Memory B cell (primary cell): ENCODE measurements around the gene SCN8A.

Experiments
- ATAC-seq: fragments of 150-1000 bp; cut with Tn5 transposase; 2 replicates; pipeline ENCODE4 v1.10.0; 2021; ENCODE audit warnings: low read depth, mild to moderate bottlenecking, moderate library complexity
- DNase-seq, 2 donors: peaks; one replicate each; pipeline ENCODE4 v3.0.0; 2022; ENCODE audit warnings: low spot score in 2 of 2
- H3K27ac Mint-ChIP-seq: one replicate; pipeline ENCODE4 v1.8.0; 2022; ENCODE audit warnings: mild to moderate bottlenecking, moderate library complexity, mixed read lengths
- H3K27me3 Mint-ChIP-seq: one replicate; pipeline ENCODE4 v1.8.0; 2022; ENCODE audit warnings: mixed read lengths
- H3K36me3 Mint-ChIP-seq: one replicate; pipeline ENCODE4 v1.8.0; 2022; ENCODE audit warnings: mild to moderate bottlenecking, mixed read lengths
- H3K4me1 Mint-ChIP-seq: one replicate; pipeline ENCODE4 v1.8.0; 2022; ENCODE audit warnings: mixed read lengths
- H3K4me3 Mint-ChIP-seq: one replicate; pipeline ENCODE4 v1.8.0; 2022; ENCODE audit warnings: mild to moderate bottlenecking, moderate library complexity, mixed read lengths
- H3K9me3 Mint-ChIP-seq: one replicate; pipeline ENCODE4 v1.8.0; 2022; ENCODE audit warnings: mixed read lengths

SCN8A gene

GRCh38 chr12:51692016-51692415 is 101.0 kb downstream of the SCN8A start:
- no peak for DNase-seq

DNA sequence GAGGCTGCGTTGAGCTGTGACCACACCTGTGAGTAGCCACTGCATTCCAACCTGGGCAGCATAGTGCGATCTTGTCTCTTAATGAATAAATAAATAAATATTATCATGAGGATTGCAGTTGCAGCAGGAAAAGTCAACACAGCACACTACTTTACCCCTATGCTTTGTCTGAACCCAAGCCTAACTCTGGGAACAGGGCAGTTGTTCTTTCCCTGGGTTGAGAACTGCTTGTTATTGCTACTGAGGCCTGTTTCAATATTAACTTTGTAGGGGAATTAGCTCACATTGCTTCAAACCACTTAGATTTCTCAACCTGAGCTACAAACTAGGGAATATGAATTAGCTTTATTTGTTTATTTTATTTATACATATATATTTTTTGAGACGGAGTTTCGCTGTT is 102.5 kb downstream of the SCN8A start:
- Mint-ChIP-seq H3K27me3 (peaks cover 6% of the 10 kb centered on the region), H3K9me3 (no peaks in the 10 kb centered on the region), H3K4me1 (no peaks in the 10 kb centered on the region), H3K36me3 (no peaks in the 10 kb centered on the region), H3K27ac (no peak overlapping the region), H3K4me3 (no peak overlapping the region)
- DNase-seq: no peak
- ATAC-seq: no peak

More at GRCh38 chr12:51692016-51692415, 101.0 kb downstream of the SCN8A start:
- no peak for ATAC-seq
- Mint-ChIP-seq H3K9me3 (no peaks in the 10 kb centered on the region), H3K27me3 (peaks cover 8% of the 10 kb centered on the region), H3K36me3 (no peaks in the 10 kb centered on the region), H3K27ac (no peak overlapping the region), H3K4me1 (no peaks in the 10 kb centered on the region), H3K4me3 (no peak overlapping the region)

DNA sequence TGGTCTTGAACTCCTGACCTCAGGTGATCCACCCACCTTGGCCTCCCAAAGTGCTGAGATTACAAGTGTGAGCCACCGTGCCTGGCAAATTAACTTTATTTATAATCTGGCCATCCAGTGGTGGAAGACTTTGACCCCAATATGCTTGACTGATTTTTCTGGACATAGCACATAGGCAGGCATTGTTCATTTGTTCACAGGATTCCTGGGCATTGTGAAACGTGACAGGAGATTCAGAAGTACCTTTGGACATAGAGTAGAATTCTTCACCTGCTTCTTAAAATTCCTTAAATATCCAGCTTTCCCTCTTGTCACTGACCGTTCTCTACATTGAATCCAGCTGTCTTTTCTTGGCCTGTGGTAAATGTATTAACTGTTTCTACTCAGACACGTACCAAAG is 103.1 kb downstream of the SCN8A start:
- Mint-ChIP-seq H3K27me3 (peaks cover 9% of the 10 kb centered on the region), H3K27ac (no peak overlapping the region), H3K9me3 (no peaks in the 10 kb centered on the region), H3K4me1 (no peaks in the 10 kb centered on the region), H3K4me3 (no peak overlapping the region), H3K36me3 (peaks cover 2% of the 10 kb centered on the region)
- ATAC-seq (no peak), DNase-seq (no peak)

DNA sequence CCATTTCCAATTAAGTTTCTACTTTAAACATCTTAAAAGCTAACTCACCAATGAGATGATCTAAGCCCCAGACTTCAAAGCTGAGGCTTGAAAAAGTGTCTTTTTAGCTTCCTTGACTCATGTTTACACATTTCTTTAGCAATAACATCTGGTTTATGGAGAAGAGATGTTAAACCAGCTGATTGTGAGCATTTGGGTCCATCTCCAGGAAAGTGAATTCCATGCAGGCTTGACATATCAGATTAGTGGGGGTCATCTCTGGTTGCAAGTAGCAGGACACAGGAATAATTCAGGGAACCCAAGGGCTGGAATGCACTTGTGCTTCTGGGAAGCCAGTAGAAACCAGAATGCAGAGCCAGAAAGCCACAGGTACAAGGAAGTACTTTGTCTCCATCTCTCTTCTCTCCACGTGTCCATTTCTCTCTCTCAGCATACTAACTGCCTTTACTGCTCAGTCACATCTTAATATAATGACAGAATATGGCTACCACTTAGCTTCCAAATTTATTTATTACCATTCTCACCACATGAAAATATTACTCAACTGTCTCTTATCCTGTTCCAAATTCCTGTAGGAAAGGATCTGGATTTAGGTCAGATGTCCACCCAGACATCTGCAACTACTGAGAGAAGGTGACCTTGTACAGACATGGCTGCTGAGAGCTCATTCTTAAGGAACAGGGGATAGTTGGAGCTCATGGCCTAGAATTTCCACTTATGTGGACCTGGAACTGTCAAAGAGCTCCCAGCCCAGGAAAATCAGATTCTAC is 104.4 kb downstream of the SCN8A start:
- DNase-seq (no peak), ATAC-seq (no peak)
- H3K27me3 Mint-ChIP-seq: peaks cover 10% of the 10 kb centered on the region
- H3K4me3 Mint-ChIP-seq: no peak overlapping the region
- H3K27ac Mint-ChIP-seq: no peak overlapping the region
- no peaks in the 10 kb centered on the region for H3K4me1 Mint-ChIP-seq
- no peaks in the 10 kb centered on the region for H3K9me3 Mint-ChIP-seq
- peaks cover 2% of the 10 kb centered on the region for H3K36me3 Mint-ChIP-seq

GRCh38 chr12:51699219-51699618 is 108.2 kb downstream of the SCN8A start:
- Mint-ChIP-seq H3K27ac (no peak overlapping the region), H3K9me3 (no peaks in the 10 kb centered on the region), H3K4me3 (no peak overlapping the region), H3K27me3 (peaks cover 9% of the 10 kb centered on the region), H3K36me3 (peaks cover 2% of the 10 kb centered on the region), H3K4me1 (no peaks in the 10 kb centered on the region)
- no peak for ATAC-seq
- DNase-seq: no peak

DNA sequence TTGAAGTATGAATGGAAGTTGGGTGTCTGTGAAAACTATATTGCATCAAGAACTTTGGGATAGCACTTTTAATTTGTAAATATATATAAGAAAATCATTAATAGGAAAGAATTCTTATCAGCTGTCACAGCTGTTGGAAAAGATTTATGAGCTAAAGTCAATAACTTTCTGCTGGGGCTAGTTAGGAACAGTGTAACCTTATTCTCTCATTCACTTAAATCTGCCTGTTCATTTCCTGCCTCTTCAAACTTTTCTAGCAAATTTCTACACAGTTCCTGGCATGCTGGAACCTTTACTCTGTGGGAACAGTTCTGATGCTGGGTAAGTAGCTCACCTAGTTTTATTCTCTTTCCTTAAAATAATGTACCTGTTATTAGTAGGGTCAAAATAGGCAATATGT is 109.9 kb downstream of the SCN8A start:
- no peak overlapping the region for H3K27ac Mint-ChIP-seq
- peaks cover 2% of the 10 kb centered on the region for H3K36me3 Mint-ChIP-seq
- no peak for DNase-seq
- H3K4me3 Mint-ChIP-seq: no peak overlapping the region
- no peaks in the 10 kb centered on the region for H3K9me3 Mint-ChIP-seq
- H3K27me3 Mint-ChIP-seq: peaks cover 4% of the 10 kb centered on the region
- H3K4me1 Mint-ChIP-seq: no peaks in the 10 kb centered on the region
- no peak for ATAC-seq

DNA sequence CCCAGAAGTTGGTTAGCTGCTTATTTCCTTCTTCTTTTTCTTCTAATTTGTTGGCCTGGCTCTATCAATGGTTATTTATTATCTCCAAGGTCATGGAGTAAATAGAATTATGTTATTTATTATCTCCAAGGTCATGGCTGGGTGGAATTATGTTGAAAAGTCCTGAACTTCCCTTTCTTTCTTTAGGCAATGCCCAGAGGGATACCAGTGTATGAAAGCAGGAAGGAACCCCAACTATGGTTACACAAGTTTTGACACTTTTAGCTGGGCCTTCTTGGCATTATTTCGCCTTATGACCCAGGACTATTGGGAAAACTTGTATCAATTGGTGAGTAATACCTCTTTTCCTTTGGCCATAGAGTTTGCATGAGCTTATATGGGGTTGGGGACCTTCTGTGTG is 111.6 kb downstream of the SCN8A start:
- no peaks in the 10 kb centered on the region for H3K4me1 Mint-ChIP-seq
- peaks cover 4% of the 10 kb centered on the region for H3K27me3 Mint-ChIP-seq
- peaks cover 2% of the 10 kb centered on the region for H3K36me3 Mint-ChIP-seq
- no peak overlapping the region for H3K4me3 Mint-ChIP-seq
- ATAC-seq (no peak), DNase-seq (no peak)
- H3K9me3 Mint-ChIP-seq: no peaks in the 10 kb centered on the region
- H3K27ac Mint-ChIP-seq: no peak overlapping the region

GRCh38 chr12:51705450-51705849 is 114.4 kb downstream of the SCN8A start:
- ATAC-seq: no peak
- no peaks in the 10 kb centered on the region for H3K4me1 Mint-ChIP-seq
- H3K4me3 Mint-ChIP-seq: no peak overlapping the region
- no peak overlapping the region for H3K27ac Mint-ChIP-seq
- no peaks in the 10 kb centered on the region for H3K36me3 Mint-ChIP-seq
- no peak for DNase-seq
- no peaks in the 10 kb centered on the region for H3K9me3 Mint-ChIP-seq
- no peaks in the 10 kb centered on the region for H3K27me3 Mint-ChIP-seq

- ATAC-seq (no peak), DNase-seq (no peak)
- no peaks in the 10 kb centered on the region for H3K4me1 Mint-ChIP-seq
- H3K36me3 Mint-ChIP-seq: no peaks in the 10 kb centered on the region
- H3K4me3 Mint-ChIP-seq: no peak overlapping the region
- no peak overlapping the region for H3K27ac Mint-ChIP-seq
- no peaks in the 10 kb centered on the region for H3K9me3 Mint-ChIP-seq
- H3K27me3 Mint-ChIP-seq: no peaks in the 10 kb centered on the region
These were observed 115.2 kb downstream of the SCN8A start for GRCh38 chr12:51706206-51706605.

- Mint-ChIP-seq H3K36me3 (no peaks in the 10 kb centered on the region), H3K4me1 (no peaks in the 10 kb centered on the region), H3K4me3 (no peak overlapping the region), H3K27ac (no peak overlapping the region), H3K27me3 (peaks cover 20% of the 10 kb centered on the region), H3K9me3 (no peaks in the 10 kb centered on the region)
- no peak for ATAC-seq
- no peak for DNase-seq
These were observed 123.6 kb downstream of the SCN8A start for GRCh38 chr12:51714666-51715065.

DNA sequence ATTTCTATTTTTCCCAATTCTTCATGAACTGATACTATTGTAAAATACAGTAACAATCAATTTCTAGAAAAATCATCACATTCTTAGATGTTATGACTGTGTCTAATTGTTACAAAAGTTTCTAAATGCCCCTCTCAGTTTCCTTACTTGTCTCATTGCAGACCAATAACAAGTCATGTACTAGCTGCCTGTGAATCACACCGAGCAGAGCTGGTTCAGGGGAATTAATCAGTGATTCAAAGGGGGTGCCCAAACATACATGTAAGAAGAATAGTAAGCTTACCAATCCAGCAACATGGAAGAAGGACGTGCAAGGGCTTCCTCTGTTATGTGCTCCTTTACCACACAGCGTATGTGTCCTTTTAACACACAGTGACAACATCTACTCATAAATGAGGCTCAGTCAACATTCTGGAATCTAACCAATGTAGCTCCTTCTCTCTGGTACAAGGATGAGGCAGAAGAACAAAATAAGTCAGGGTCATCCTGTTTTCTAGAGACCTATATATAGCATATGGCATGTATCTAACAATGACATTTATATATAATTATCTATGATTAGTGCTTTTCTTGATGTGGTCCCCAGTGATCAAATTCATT is 126.4 kb downstream of the SCN8A start:
- no peaks in the 10 kb centered on the region for H3K9me3 Mint-ChIP-seq
- ATAC-seq (no peak), DNase-seq (no peak)
- H3K27ac Mint-ChIP-seq: no peak overlapping the region
- H3K4me1 Mint-ChIP-seq: peaks cover 9% of the 10 kb centered on the region
- peaks cover 23% of the 10 kb centered on the region for H3K27me3 Mint-ChIP-seq
- H3K36me3 Mint-ChIP-seq: no peaks in the 10 kb centered on the region
- H3K4me3 Mint-ChIP-seq: no peak overlapping the region

DNA sequence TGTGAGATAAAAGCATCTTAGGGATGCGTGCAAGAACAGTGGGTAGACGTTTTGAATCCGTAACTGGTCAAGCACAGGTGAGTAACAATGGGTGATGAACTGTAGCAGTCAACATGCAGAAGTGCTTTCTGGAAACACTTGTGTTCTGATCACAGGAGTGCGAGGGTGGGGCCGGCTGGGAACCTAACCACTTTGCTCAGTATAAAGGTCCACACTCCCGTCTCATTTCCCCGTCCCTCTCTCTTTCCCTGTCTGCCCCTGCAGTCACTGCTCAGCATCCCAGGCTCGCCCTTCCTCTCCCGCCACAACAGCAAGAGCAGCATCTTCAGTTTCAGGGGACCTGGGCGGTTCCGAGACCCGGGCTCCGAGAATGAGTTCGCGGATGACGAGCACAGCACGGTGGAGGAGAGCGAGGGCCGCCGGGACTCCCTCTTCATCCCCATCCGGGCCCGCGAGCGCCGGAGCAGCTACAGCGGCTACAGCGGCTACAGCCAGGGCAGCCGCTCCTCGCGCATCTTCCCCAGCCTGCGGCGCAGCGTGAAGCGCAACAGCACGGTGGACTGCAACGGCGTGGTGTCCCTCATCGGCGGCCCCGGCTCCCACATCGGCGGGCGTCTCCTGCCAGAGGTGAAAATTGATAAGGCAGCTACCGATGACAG is 130.4 kb downstream of the SCN8A start:
- ATAC-seq: peak; percentile 84
- no peak overlapping the region for H3K27ac Mint-ChIP-seq
- no peaks in the 10 kb centered on the region for H3K36me3 Mint-ChIP-seq
- peaks cover 9% of the 10 kb centered on the region for H3K4me1 Mint-ChIP-seq
- no peaks in the 10 kb centered on the region for H3K9me3 Mint-ChIP-seq
- H3K27me3 Mint-ChIP-seq: peaks cover 11% of the 10 kb centered on the region
- peak; percentile 5 to 36 for DNase-seq
- H3K4me3 Mint-ChIP-seq: peak overlapping the region; percentile 21

- Mint-ChIP-seq H3K27ac (no peak overlapping the region), H3K4me1 (peaks cover 9% of the 10 kb centered on the region), H3K27me3 (peaks cover 6% of the 10 kb centered on the region), H3K9me3 (no peaks in the 10 kb centered on the region), H3K36me3 (no peaks in the 10 kb centered on the region), H3K4me3 (no peak overlapping the region)
- ATAC-seq (no peak), DNase-seq (no peak)
These were observed 131.4 kb downstream of the SCN8A start for GRCh38 chr12:51722431-51722830.

DNA sequence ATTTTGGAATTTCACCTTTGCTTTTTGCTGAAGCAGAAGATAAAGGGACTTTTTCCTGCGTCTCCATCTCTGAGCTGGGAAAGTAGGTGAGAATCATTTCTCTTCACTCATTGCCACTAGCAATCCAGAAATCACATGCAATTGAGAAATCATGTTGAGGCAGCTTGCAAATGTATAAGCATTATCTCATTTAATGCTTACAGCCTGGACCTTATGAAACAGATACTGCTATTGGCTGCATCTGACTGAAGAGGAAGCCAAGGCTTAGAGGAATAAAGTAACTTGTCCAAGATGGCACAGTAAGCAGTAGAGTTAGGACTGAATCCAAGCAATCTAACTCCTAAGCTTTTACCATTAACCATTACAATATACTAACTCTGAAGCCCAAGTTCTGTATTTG is 135.1 kb downstream of the SCN8A start:
- no peak for ATAC-seq
- no peak for DNase-seq
- Mint-ChIP-seq H3K36me3 (no peaks in the 10 kb centered on the region), H3K27ac (no peak overlapping the region), H3K4me1 (peaks cover 7% of the 10 kb centered on the region), H3K9me3 (no peaks in the 10 kb centered on the region), H3K27me3 (peaks cover 8% of the 10 kb centered on the region), H3K4me3 (no peak overlapping the region)
